H9 (cell line): ENCODE results near the gene ZNF428. TPM values are rescaled to one million over a fixed set of nuclear protein-coding genes. Genes with fewer than 3 reads are reported as not detected.

Source experiments
- DNase-seq: peaks from one replicate; pipeline ENCODE4 v3.0.0-alpha.2; 2017
- H2AFZ ChIP-seq: one replicate; pipeline ENCODE4 v1.6.1; 2013; ENCODE audit warnings: mild to moderate bottlenecking, low read length, control low read depth, moderate library complexity
- H2AK5ac ChIP-seq: 2 replicates; pipeline ENCODE4 v1.6.1; 2013; ENCODE audit warnings: low read length, control low read depth, mixed read lengths; ENCODE audit not compliant: insufficient read length
- H2BK120ac ChIP-seq: one replicate; pipeline ENCODE4 v1.6.1; 2013; ENCODE audit warnings: low read depth, mild to moderate bottlenecking, low read length, control low read depth, inconsistent platforms; ENCODE audit not compliant: poor library complexity, severe bottlenecking
- H2BK12ac ChIP-seq: 2 replicates; pipeline ENCODE4 v1.6.1; 2013; ENCODE audit warnings: low read length, control low read depth, mixed read lengths, low read depth; ENCODE audit not compliant: insufficient read length
- H2BK15ac ChIP-seq: 2 replicates; pipeline ENCODE4 v1.6.1; 2013; ENCODE audit warnings: low read depth, low read length, control low read depth
- H2BK20ac ChIP-seq: one replicate; pipeline ENCODE4 v1.6.1; 2013; ENCODE audit warnings: low read depth, mild to moderate bottlenecking, low read length, control low read depth, inconsistent platforms; ENCODE audit not compliant: poor library complexity, severe bottlenecking
- H2BK5ac ChIP-seq: 2 replicates; pipeline ENCODE4 v1.6.1; 2013; ENCODE audit warnings: low read length, control low read depth, mixed read lengths; ENCODE audit not compliant: insufficient read length
- H3K14ac ChIP-seq: 2 replicates; pipeline ENCODE4 v1.6.1; 2013; ENCODE audit warnings: low read length, control low read depth; ENCODE audit not compliant: insufficient read depth
- H3K18ac ChIP-seq: 2 replicates; pipeline ENCODE4 v1.6.1; 2013; ENCODE audit warnings: low read depth, mild to moderate bottlenecking, mixed read lengths, low read length, control low read depth; ENCODE audit not compliant: insufficient read length
- H3K23ac ChIP-seq: 2 replicates; pipeline ENCODE4 v1.6.1; 2013; ENCODE audit warnings: low read length, control low read depth, mixed read lengths, low read depth; ENCODE audit not compliant: insufficient read length
- H3K23me2 ChIP-seq: 2 replicates; pipeline ENCODE4 v1.6.1; 2013; ENCODE audit warnings: low read depth, mild to moderate bottlenecking, mixed read lengths, low read length, control low read depth; ENCODE audit not compliant: insufficient read length, poor library complexity, severe bottlenecking
- H3K27ac ChIP-seq: 2 replicates; pipeline ENCODE4 v1.5.1; 2013; ENCODE audit warnings: low read length, control low read depth, mixed read lengths, low read depth; ENCODE audit not compliant: insufficient read length
- H3K27me3 ChIP-seq: 2 replicates; pipeline ENCODE4 v1.6.1; 2013; ENCODE audit warnings: low read length, control low read depth, inconsistent platforms; ENCODE audit not compliant: insufficient read depth
- H3K4ac ChIP-seq: 2 replicates; pipeline ENCODE4 v1.6.1; 2013; ENCODE audit warnings: low read depth, mild to moderate bottlenecking, control low read depth, inconsistent platforms, low read length, moderate library complexity
- H3K4me1 ChIP-seq: 2 replicates; pipeline ENCODE4 v1.6.1; 2013; ENCODE audit warnings: low read length, control low read depth, inconsistent platforms; ENCODE audit not compliant: insufficient read depth
- H3K4me2 ChIP-seq: 2 replicates; pipeline ENCODE4 v1.6.1; 2013; ENCODE audit warnings: low read length, control low read depth, mixed read lengths; ENCODE audit not compliant: insufficient read length, insufficient read depth
- H3K56ac ChIP-seq: 2 replicates; pipeline ENCODE4 v1.6.1; 2013; ENCODE audit warnings: low read depth, mild to moderate bottlenecking, mixed read lengths, low read length, control low read depth; ENCODE audit not compliant: insufficient read length
- H3K79me1 ChIP-seq: 2 replicates; pipeline ENCODE4 v1.6.1; 2013; ENCODE audit warnings: low read depth, mild to moderate bottlenecking, moderate library complexity, low read length, control low read depth, inconsistent platforms; ENCODE audit not compliant: insufficient read depth, poor library complexity, severe bottlenecking
- H3K79me2 ChIP-seq: 2 replicates; pipeline ENCODE4 v1.6.1; 2013; ENCODE audit warnings: low read length, control low read depth, inconsistent platforms; ENCODE audit not compliant: insufficient read depth
- H3K9ac ChIP-seq: 2 replicates; pipeline ENCODE4 v1.6.1; 2013; ENCODE audit warnings: low read length, control low read depth, mixed read lengths; ENCODE audit not compliant: insufficient read length; ENCODE audit errors: extremely low read depth
- H3K9me3 ChIP-seq: one replicate; pipeline ENCODE4 v1.6.1; 2013; ENCODE audit warnings: low read depth, low read length, inconsistent platforms; ENCODE audit not compliant: control insufficient read depth
- H3T11ph ChIP-seq: one replicate; pipeline ENCODE4 v1.6.1; 2013; ENCODE audit warnings: mild to moderate bottlenecking, low read length, control low read depth, inconsistent platforms
- H4K20me1 ChIP-seq: one replicate; pipeline ENCODE4 v1.6.1; 2013; ENCODE audit not compliant: control insufficient read depth, insufficient read length, insufficient read depth
- H4K5ac ChIP-seq: 2 replicates; pipeline ENCODE4 v1.6.1; 2013; ENCODE audit warnings: low read depth, mild to moderate bottlenecking, mixed read lengths, low read length, control low read depth; ENCODE audit not compliant: insufficient read length
- H4K8ac ChIP-seq: replicated peaks from 2 replicates; pipeline ENCODE4 v1.6.1; 2013; ENCODE audit warnings: low read length, control low read depth, mixed read lengths, low read depth; ENCODE audit not compliant: insufficient read length
- H4K91ac ChIP-seq: 2 replicates; pipeline ENCODE4 v1.6.1; 2013; ENCODE audit warnings: low read depth, mild to moderate bottlenecking, moderate library complexity, mixed read lengths, low read length, control low read depth; ENCODE audit not compliant: insufficient read length
- H3K27ac Mint-ChIP-seq, 3 experiments: 2 replicates in 2 of 3; 3 replicates in 1 of 3; pipeline ENCODE4 v1.8.0; 2020 to 2021; ENCODE audit warnings: mixed read lengths in 3 of 3, mild to moderate bottlenecking in 1 of 3, moderate library complexity in 1 of 3
- H3K27me3 Mint-ChIP-seq: 2 replicates; pipeline ENCODE4 v1.8.0; 2021; ENCODE audit warnings: low read depth, mild to moderate bottlenecking, moderate library complexity, mixed read lengths
- H3K36me3 Mint-ChIP-seq, 3 experiments: 2 replicates in 2 of 3; 3 replicates in 1 of 3; pipeline ENCODE4 v1.8.0; 2020 to 2021; ENCODE audit warnings: low read depth in 3 of 3, mixed read lengths in 3 of 3; ENCODE audit not compliant: insufficient read depth in 1 of 3
- H3K4me1 Mint-ChIP-seq, 2 experiments: 2 replicates each; pipeline ENCODE4 v1.8.0; 2020; ENCODE audit warnings: mixed read lengths in 2 of 2
- H3K4me3 Mint-ChIP-seq, 2 experiments: 2 replicates in 1 of 2; 3 replicates in 1 of 2; pipeline ENCODE4 v1.8.0; 2020 to 2021; ENCODE audit warnings: mild to moderate bottlenecking in 2 of 2, mixed read lengths in 2 of 2, moderate library complexity in 1 of 2
- H3K9me3 Mint-ChIP-seq, 2 experiments: 2 replicates in 1 of 2; 3 replicates in 1 of 2; pipeline ENCODE4 v1.8.0; 2020; ENCODE audit warnings: mild to moderate bottlenecking in 2 of 2, mixed read lengths in 2 of 2, moderate library complexity in 1 of 2
- WGBS: extraction: QIAGEN DNeasy Blood & Tissue Kit; methylation state at CpG from one replicate; pipeline ENCODE4 v1.1.7; 2013; ENCODE audit warnings: missing lambda C conversion rate, low lambda C conversion rate, mixed read lengths; ENCODE audit not compliant: insufficient read length; ENCODE audit errors: extremely low coverage; 5-methylcytosine and 5-hydroxymethylcytosine counted together
- total RNA-seq: library from RNA; stranded (reverse); gene quantifications from 2 replicates; pipeline ENCODE4 v1.2.1, GENCODE V29; 2021
- TF ChIP-seq, protein P1 (sequence below): fragments of 200-600 bp; sonication (generic); conservative IDR thresholded peaks from 3 replicates; pipeline ENCODE4 v1.8.0; 2021; ENCODE audit warnings: antibody characterized with exemption, mild to moderate bottlenecking

Gene ZNF428
- total RNA-seq, 1 experiment from 2014 or later, result 30.3 TPM

GRCh38 chr19:43667876-43668405 is 48.5 kb upstream of the ZNF428 start:
- H3K4me2 ChIP-seq, result peak overlapping the region; percentile 90
- peak overlapping the region; percentile 3 for H2AFZ ChIP-seq

More at GRCh38 chr19:43667876-43668405, 48.5 kb upstream of the ZNF428 start:
- H3K4me3 Mint-ChIP-seq, result peak overlapping the region; percentile 76 to 91
- no peak overlapping the region for H2BK20ac ChIP-seq
- no peaks in the 10 kb centered on the region for H3K79me1 ChIP-seq
- peak overlapping the region; percentile 36 for H2BK5ac ChIP-seq
- no peak for DNase-seq
- H3K9ac ChIP-seq, result peak overlapping the region; percentile 84
- H3K27me3 ChIP-seq, result no peaks in the 10 kb centered on the region
- H4K20me1 ChIP-seq, result no peaks in the 10 kb centered on the region
- H2AK5ac ChIP-seq, result no peak overlapping the region
- H3K79me2 ChIP-seq, result no peaks in the 10 kb centered on the region
- H3K14ac ChIP-seq, result peak overlapping the region; percentile 81
- no peak overlapping the region for H4K91ac ChIP-seq
- H3K23ac ChIP-seq, result no peak overlapping the region
- peak overlapping the region; percentile 24; the same call in 1 of the 2 replicates for H3K4ac ChIP-seq
- peak overlapping the region; percentile 65 for H4K5ac ChIP-seq
- H3K9me3 ChIP-seq, result no peaks in the 10 kb centered on the region
- no peaks in the 10 kb centered on the region for H3K9me3 Mint-ChIP-seq
- TF ChIP-seq, protein P1, sequence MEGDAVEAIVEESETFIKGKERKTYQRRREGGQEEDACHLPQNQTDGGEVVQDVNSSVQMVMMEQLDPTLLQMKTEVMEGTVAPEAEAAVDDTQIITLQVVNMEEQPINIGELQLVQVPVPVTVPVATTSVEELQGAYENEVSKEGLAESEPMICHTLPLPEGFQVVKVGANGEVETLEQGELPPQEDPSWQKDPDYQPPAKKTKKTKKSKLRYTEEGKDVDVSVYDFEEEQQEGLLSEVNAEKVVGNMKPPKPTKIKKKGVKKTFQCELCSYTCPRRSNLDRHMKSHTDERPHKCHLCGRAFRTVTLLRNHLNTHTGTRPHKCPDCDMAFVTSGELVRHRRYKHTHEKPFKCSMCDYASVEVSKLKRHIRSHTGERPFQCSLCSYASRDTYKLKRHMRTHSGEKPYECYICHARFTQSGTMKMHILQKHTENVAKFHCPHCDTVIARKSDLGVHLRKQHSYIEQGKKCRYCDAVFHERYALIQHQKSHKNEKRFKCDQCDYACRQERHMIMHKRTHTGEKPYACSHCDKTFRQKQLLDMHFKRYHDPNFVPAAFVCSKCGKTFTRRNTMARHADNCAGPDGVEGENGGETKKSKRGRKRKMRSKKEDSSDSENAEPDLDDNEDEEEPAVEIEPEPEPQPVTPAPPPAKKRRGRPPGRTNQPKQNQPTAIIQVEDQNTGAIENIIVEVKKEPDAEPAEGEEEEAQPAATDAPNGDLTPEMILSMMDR, result no peak
- peaks cover 2% of the 10 kb centered on the region; the same call in 1 of the 2 replicates for H3K4me1 ChIP-seq
- H3T11ph ChIP-seq, result no peak overlapping the region
- H3K27me3 Mint-ChIP-seq, result peaks cover 25% of the 10 kb centered on the region
- no CpG with 5 or more reads among the region's 29 CpGs for WGBS
- no peak overlapping the region for H2BK120ac ChIP-seq
- no peak overlapping the region for H2BK15ac ChIP-seq
- peaks cover 21 to 28% (median 22%) of the 10 kb centered on the region in 3 experiments; a peak in 5 of 7 replicates for H3K36me3 Mint-ChIP-seq
- H3K27ac ChIP-seq, result peak overlapping the region; percentile 56
- no peak overlapping the region for H4K8ac ChIP-seq
- H2BK12ac ChIP-seq, result peak overlapping the region; percentile 69
- peaks cover 30 to 33% of the 10 kb centered on the region in 2 experiments for H3K4me1 Mint-ChIP-seq
- peak overlapping the region; percentile 69 for H3K18ac ChIP-seq
- peaks cover 15% of the 10 kb centered on the region for H3K23me2 ChIP-seq
- no peak overlapping the region for H3K56ac ChIP-seq
- peak overlapping the region; percentile 95 to 98 (median 96) for H3K27ac Mint-ChIP-seq
